Mucosa of gallbladder (tissue), 1 donor: ENCODE results near the gene TPPP2. TPM values are rescaled to one million over a fixed set of nuclear protein-coding genes. Genes with fewer than 3 reads are reported as not detected.

ENCODE experiments used
- DNase-seq: peaks from one replicate; pipeline ENCODE4 v3.0.0-alpha.2; 2020; ENCODE audit warnings: low spot score
- total RNA-seq: library from RNA; stranded (reverse); gene quantifications from one replicate; pipeline ENCODE4 v1.2.1, GENCODE V29; 2021
- donor health status: DM: no; HTN: no; CAD: no.

Gene TPPP2
- total RNA-seq, 1 donor from 2014 or later, result 0.81 TPM

GRCh38 chr14:21016413-21017190, 13.4 kb upstream of the TPPP2 start:
- no peak for DNase-seq

GRCh38 chr14:21017528-21018245, 12.3 kb upstream of the TPPP2 start:
- DNase-seq, result no peak

GRCh38 chr14:21018286-21018685, 11.7 kb upstream of the TPPP2 start:
- DNase-seq, result no peak

GRCh38 chr14:21018781-21019180, 11.2 kb upstream of the TPPP2 start:
- no peak for DNase-seq

- DNase-seq, result no peak
These were observed 10.7 kb upstream of the TPPP2 start for GRCh38 chr14:21019366-21019765.

GRCh38 chr14:21020977-21021545, 9.0 kb upstream of the TPPP2 start:
- no peak for DNase-seq

GRCh38 chr14:21022686-21023085, 7.3 kb upstream of the TPPP2 start:
- DNase-seq, result no peak

GRCh38 chr14:21023174-21023573, 6.8 kb upstream of the TPPP2 start:
- no peak for DNase-seq

GRCh38 chr14:21023817-21024584, 6.0 kb upstream of the TPPP2 start:
- no peak for DNase-seq

- peak; percentile 79 for DNase-seq
These were observed 5.2 kb upstream of the TPPP2 start, which contains the start of gene NDRG2 for GRCh38 chr14:21024585-21025370. Gene NDRG2, minus strand, starts transcription at chr14:21025061. Its CDS starts 1,746 bp downstream, at chr14:21023315.

GRCh38 chr14:21025371-21026273, 4.4 kb upstream of the TPPP2 start:
- peak; percentile 46 for DNase-seq

- DNase-seq, result no peak
These were observed 3.6 kb upstream of the TPPP2 start for GRCh38 chr14:21026274-21026987.

- no peak for DNase-seq
These were observed 3.1 kb upstream of the TPPP2 start for GRCh38 chr14:21026988-21027315.

GRCh38 chr14:21030531-21030930, 514 bp downstream of the TPPP2 start:
- no peak for DNase-seq

- no peak for DNase-seq
These were observed 2.5 kb downstream of the TPPP2 start for GRCh38 chr14:21032326-21033132.

- DNase-seq, result no peak
These were observed 3.2 kb downstream of the TPPP2 start for GRCh38 chr14:21033133-21033698.

GRCh38 chr14:21034707-21035106, 4.7 kb downstream of the TPPP2 start, which contains the start of gene RNASE13:
Gene RNASE13, minus strand, starts transcription at chr14:21034807. Its CDS starts 519 bp downstream, at chr14:21034288.
- DNase-seq, result no peak

GRCh38 chr14:21036751-21037150, 6.7 kb downstream of the TPPP2 start:
- DNase-seq, result no peak
